ENCODE results near the gene PSMD9. TPM values are rescaled to one million over a fixed set of nuclear protein-coding genes. Genes with fewer than 3 reads are reported as not detected.

The PSMD9 gene
- total and polyA plus RNA-seq, 2 experiments from 2014 or later: 93.7 to 129 TPM

GRCh38 chr12:121955258-121956237 lies 67.0 kb downstream of the PSMD9 start:
- Histone ChIP-seq H3K9me2 (ENCODE audit: insufficient read depth) (no peaks in the 10 kb centered on the region), H3K4me1 (ENCODE audit: insufficient read depth) (no peaks in the 10 kb centered on the region), H4K20me1 (ENCODE audit: insufficient read depth) (no peaks in the 10 kb centered on the region), H3K27ac (no peak overlapping the region), H3F3A (ENCODE audit: insufficient read depth) (0 out of 2 replicates have a peak, but pooled peaks cover 3% of the 10 kb centered on the region), H2AFZ (no peak overlapping the region), H3K36me3 (ENCODE audit: low read depth) (no peaks in the 10 kb centered on the region), H3K4me3 (no peak overlapping the region), H3K9ac (no peak overlapping the region), H3K9me3 (ENCODE audit: low read depth) (no peaks in the 10 kb centered on the region), H3K79me2 (ENCODE audit: insufficient read depth) (no peaks in the 10 kb centered on the region), H3K4me2 (ENCODE audit: unreplicated experiment) (no peak overlapping the region), H3K27me3 (replicated peaks; ENCODE audit: insufficient read depth) (no peaks in the 10 kb centered on the region)
- WGBS, 2 experiments (ENCODE audit: low coverage in 1 of 2, low lambda C conversion rate in 2 of 2, missing lambda C conversion rate in 2 of 2): 78 to 79% methylated on average over 13 of the region's 13 CpGs
- no peak for TF ChIP-seq EZH2 (IDR thresholded peaks at IDR 0.05; ENCODE audit: insufficient read depth, poor library complexity, severe bottlenecking)
- no peak for TF ChIP-seq EZH2phosphoT487 (IDR thresholded peaks at IDR 0.05; ENCODE audit: insufficient read depth, low read depth)
- in situ Hi-C loops (cut with MboI): no loop called here
- DNase-seq: peak; percentile 56

DNA sequence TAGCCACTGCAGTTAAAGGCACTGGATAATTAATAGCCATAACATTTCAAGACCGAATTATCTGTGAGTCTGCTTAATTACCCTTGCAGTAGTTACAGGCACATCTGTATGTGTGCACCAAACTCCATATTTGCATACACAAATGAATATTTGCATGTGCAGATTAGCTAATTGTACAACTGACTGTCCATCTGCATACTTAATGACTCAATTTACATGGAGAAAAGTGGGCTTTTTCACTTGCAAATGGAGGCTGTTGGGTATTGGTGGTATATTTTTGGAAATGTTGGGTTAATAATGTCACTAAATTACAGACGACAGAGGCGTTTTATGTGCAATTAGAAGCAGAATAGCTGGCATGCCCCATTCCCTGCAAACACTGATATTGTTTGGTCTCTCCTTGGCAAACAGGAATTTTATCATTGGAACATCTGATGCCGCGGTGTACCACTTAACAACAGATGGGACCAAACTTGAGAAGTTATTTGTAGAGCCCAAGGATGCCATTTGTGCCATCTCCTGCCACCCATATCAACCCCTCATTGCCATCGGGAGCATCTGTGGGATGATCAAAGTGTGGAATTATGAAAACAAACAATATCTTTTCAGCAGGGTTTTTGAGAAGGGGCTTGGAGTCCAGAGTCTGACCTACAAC lies 69.4 kb downstream of the PSMD9 start:
- H3K27me3 ChIP-seq (replicated peaks; ENCODE audit: insufficient read depth): 0 out of 2 replicates have a peak, but pooled peaks cover 10% of the 10 kb centered on the region
- H2AFZ ChIP-seq: no peak overlapping the region
- in situ Hi-C loops (cut with MboI): no loop called here
- H3K27ac ChIP-seq: no peak overlapping the region
- no peak overlapping the region for H3K9ac ChIP-seq
- 88% methylated on average over 6 of the region's 6 CpGs for WGBS, 2 experiments (ENCODE audit: low coverage in 1 of 2, low lambda C conversion rate in 2 of 2, missing lambda C conversion rate in 2 of 2)
- H4K20me1 ChIP-seq (ENCODE audit: insufficient read depth): no peaks in the 10 kb centered on the region
- H3F3A ChIP-seq (ENCODE audit: insufficient read depth): 0 out of 2 replicates have a peak, but pooled peaks cover 3% of the 10 kb centered on the region
- H3K9me3 ChIP-seq (ENCODE audit: low read depth): no peaks in the 10 kb centered on the region
- 0 out of 2 replicates have a peak, but pooled peaks cover 11% of the 10 kb centered on the region for H3K36me3 ChIP-seq (ENCODE audit: low read depth)
- H3K4me3 ChIP-seq: no peak overlapping the region
- no peaks in the 10 kb centered on the region for H3K4me1 ChIP-seq (ENCODE audit: insufficient read depth)
- H3K79me2 ChIP-seq (ENCODE audit: insufficient read depth): no peaks in the 10 kb centered on the region
- no peaks in the 10 kb centered on the region for H3K9me2 ChIP-seq (ENCODE audit: insufficient read depth)
- DNase-seq: no peak
- TF ChIP-seq EZH2 (IDR thresholded peaks at IDR 0.05; ENCODE audit: insufficient read depth, poor library complexity, severe bottlenecking) (no peak), EZH2phosphoT487 (IDR thresholded peaks at IDR 0.05; ENCODE audit: insufficient read depth, low read depth) (no peak)
- no peak overlapping the region for H3K4me2 ChIP-seq (ENCODE audit: unreplicated experiment)

DNA sequence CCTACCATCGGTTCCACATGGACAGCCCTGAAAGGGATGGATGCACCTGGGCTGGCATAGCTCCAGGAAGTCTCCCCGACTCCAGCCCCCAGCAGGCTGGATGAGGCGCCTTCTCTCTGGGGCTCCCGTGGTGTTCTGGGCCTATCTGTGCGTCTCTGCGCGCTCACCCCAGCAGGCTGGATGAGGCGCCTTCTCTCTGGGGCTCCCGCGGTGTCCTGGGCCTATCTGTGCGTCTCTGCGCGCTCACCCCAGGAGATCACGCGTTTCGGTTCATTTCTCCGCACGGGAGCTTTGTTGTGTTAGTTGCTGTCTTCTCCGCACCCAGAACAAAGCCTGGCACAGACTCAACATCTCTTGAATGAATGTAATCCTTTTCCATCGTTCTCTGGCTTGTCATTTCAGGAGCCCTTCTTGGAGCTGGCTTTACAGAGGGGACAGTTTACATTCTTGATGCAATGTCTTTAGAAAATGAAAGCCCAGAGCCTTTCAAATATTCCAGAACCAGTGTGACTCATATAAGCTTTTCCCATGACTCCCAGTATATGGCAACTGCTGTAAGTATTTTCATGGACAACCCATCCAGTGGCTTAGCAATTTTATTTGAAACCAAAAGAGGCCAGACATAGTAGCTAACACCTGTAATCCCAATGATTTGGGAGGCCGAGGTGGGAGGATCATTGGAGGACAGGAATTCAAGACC lies 70.1 kb downstream of the PSMD9 start:
- peak; percentile 38 for DNase-seq
- WGBS, 2 experiments (ENCODE audit: low coverage in 1 of 2, low lambda C conversion rate in 2 of 2, missing lambda C conversion rate in 2 of 2): 85 to 88% methylated on average over 20 to 21 of the region's 21 CpGs
- Histone ChIP-seq H3K4me3 (no peak overlapping the region), H3K27ac (no peak overlapping the region), H3K9ac (no peak overlapping the region), H3K4me1 (ENCODE audit: insufficient read depth) (no peaks in the 10 kb centered on the region), H3K9me2 (ENCODE audit: insufficient read depth) (no peaks in the 10 kb centered on the region), H3F3A (ENCODE audit: insufficient read depth) (0 out of 2 replicates have a peak, but pooled peaks cover 4% of the 10 kb centered on the region), H3K9me3 (ENCODE audit: low read depth) (no peaks in the 10 kb centered on the region), H3K27me3 (replicated peaks; ENCODE audit: insufficient read depth) (0 out of 2 replicates have a peak, but pooled peaks cover 10% of the 10 kb centered on the region), H2AFZ (no peak overlapping the region), H4K20me1 (ENCODE audit: insufficient read depth) (no peaks in the 10 kb centered on the region), H3K4me2 (ENCODE audit: unreplicated experiment) (no peak overlapping the region), H3K36me3 (ENCODE audit: low read depth) (0 out of 2 replicates have a peak, but pooled peaks cover 11% of the 10 kb centered on the region), H3K79me2 (ENCODE audit: insufficient read depth) (no peaks in the 10 kb centered on the region)
- in situ Hi-C loops (cut with MboI): no loop called here
- TF ChIP-seq EZH2 (IDR thresholded peaks at IDR 0.05; ENCODE audit: insufficient read depth, poor library complexity, severe bottlenecking) (no peak), EZH2phosphoT487 (IDR thresholded peaks at IDR 0.05; ENCODE audit: insufficient read depth, low read depth) (no peak)

- Histone ChIP-seq H3K4me1 (ENCODE audit: insufficient read depth) (peaks cover 14% of the 10 kb centered on the region), H2AFZ (no peak overlapping the region), H3K4me3 (no peak overlapping the region), H3K4me2 (ENCODE audit: unreplicated experiment) (no peak overlapping the region), H3F3A (ENCODE audit: insufficient read depth) (peaks cover 17% of the 10 kb centered on the region; the same call in 1 of the 2 replicates), H3K9me2 (ENCODE audit: insufficient read depth) (no peaks in the 10 kb centered on the region), H3K9ac (no peak overlapping the region), H3K79me2 (ENCODE audit: insufficient read depth) (no peaks in the 10 kb centered on the region), H3K27me3 (replicated peaks; ENCODE audit: insufficient read depth) (0 out of 2 replicates have a peak, but pooled peaks cover 10% of the 10 kb centered on the region), H3K36me3 (ENCODE audit: low read depth) (0 out of 2 replicates have a peak, but pooled peaks cover 11% of the 10 kb centered on the region), H4K20me1 (ENCODE audit: insufficient read depth) (no peaks in the 10 kb centered on the region), H3K9me3 (ENCODE audit: low read depth) (no peaks in the 10 kb centered on the region), H3K27ac (no peak overlapping the region)
- in situ Hi-C loops (cut with MboI): no loop called here
- DNase-seq: no peak
- 94 to 96% methylated on average over 7 of the region's 7 CpGs for WGBS, 2 experiments (ENCODE audit: low coverage in 1 of 2, low lambda C conversion rate in 2 of 2, missing lambda C conversion rate in 2 of 2)
- no peak for TF ChIP-seq EZH2 (IDR thresholded peaks at IDR 0.05; ENCODE audit: insufficient read depth, poor library complexity, severe bottlenecking)
- no peak for TF ChIP-seq EZH2phosphoT487 (IDR thresholded peaks at IDR 0.05; ENCODE audit: insufficient read depth, low read depth)
These were observed 72.0 kb downstream of the PSMD9 start for GRCh38 chr12:121960541-121960940.

All from GM23248 (cell line).